ENCODE results near the gene CD226. TPM values are rescaled to one million over a fixed set of nuclear protein-coding genes. Genes with fewer than 3 reads are reported as not detected.

The CD226 gene
- total RNA-seq, 4 donors from 2014 or later = 0.49 to 2.4 (median 1.1) TPM

DNA sequence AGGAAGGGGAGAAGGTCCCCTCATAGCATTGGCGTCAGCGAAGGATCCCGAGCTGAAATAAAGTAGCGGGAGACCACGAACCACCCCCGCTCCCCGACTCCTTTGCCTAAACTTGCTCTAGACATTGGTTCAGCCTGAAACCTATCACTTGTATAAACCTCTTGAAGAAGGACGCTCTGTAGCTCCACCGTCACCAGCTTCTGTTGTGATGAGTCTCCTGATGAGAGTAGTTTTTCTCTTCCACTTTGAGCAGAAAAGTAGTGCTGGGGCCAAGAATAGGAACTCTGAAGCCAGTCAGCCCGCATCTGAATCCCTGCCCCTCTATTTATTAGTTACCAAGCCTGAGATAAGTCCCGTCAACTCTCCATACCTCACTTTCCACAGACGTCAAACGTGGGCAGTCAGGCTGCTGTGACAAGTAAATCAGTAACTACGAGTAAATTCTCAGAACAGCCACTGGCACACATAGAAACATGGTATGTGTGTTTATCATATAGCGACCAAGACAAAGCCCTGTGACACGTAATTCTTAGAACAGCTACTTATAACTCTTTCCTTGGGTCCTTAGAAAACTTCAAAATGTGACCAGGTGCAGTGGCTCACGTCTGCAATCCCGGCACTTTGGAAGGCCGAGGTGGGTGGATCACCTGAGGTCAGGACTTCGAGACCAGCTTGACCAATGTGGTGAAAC lies 61.7 kb downstream of the CD226 start:
- TF ChIP-seq, protein P1, sequence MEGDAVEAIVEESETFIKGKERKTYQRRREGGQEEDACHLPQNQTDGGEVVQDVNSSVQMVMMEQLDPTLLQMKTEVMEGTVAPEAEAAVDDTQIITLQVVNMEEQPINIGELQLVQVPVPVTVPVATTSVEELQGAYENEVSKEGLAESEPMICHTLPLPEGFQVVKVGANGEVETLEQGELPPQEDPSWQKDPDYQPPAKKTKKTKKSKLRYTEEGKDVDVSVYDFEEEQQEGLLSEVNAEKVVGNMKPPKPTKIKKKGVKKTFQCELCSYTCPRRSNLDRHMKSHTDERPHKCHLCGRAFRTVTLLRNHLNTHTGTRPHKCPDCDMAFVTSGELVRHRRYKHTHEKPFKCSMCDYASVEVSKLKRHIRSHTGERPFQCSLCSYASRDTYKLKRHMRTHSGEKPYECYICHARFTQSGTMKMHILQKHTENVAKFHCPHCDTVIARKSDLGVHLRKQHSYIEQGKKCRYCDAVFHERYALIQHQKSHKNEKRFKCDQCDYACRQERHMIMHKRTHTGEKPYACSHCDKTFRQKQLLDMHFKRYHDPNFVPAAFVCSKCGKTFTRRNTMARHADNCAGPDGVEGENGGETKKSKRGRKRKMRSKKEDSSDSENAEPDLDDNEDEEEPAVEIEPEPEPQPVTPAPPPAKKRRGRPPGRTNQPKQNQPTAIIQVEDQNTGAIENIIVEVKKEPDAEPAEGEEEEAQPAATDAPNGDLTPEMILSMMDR (IDR thresholded peaks at IDR 0.05; ENCODE audit: low read depth) = no peak

DNA sequence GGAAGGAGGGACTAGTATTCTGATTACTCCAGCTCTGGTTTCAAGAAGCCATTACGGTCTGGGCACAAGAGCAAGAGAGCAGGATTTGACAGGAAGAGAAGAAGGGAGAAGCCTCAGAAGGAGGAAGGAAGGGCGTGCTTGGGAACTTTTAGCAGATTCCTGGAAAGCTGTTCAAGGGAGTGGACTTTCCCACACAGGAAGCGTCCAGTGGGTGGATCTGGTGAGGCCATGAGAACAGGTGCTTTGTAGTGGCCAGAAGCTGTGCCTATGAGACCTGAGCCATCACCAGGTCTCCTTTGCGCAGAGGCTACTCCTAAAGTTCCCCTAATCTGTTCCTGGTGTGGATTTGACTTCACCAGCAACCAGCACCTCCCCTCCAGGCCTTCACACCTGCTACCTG lies 62.3 kb downstream of the CD226 start:
- TF ChIP-seq, protein P1 (IDR thresholded peaks at IDR 0.05; ENCODE audit: low read depth) = no peak

DNA sequence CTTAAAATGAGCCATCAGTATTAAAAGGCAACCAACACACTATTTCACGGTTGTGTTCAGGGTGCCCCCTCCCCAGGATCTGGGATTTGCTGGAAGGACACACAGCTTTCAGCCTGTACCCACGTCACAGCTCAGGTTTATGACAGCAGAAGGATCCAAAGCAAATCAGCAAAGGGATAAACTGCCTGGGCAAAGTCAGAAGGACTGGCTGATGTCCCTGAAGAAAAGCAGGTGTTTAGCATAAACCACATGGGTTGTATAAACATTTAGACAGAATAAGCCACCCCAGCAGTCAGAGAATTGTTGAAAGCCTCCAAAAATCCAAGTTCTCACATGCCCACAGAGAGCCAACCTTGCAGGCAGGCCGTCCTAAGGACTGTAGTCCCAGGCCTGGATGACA lies 63.9 kb downstream of the CD226 start:
- TF ChIP-seq, protein P1 (IDR thresholded peaks at IDR 0.05; ENCODE audit: low read depth) = no peak

DNA sequence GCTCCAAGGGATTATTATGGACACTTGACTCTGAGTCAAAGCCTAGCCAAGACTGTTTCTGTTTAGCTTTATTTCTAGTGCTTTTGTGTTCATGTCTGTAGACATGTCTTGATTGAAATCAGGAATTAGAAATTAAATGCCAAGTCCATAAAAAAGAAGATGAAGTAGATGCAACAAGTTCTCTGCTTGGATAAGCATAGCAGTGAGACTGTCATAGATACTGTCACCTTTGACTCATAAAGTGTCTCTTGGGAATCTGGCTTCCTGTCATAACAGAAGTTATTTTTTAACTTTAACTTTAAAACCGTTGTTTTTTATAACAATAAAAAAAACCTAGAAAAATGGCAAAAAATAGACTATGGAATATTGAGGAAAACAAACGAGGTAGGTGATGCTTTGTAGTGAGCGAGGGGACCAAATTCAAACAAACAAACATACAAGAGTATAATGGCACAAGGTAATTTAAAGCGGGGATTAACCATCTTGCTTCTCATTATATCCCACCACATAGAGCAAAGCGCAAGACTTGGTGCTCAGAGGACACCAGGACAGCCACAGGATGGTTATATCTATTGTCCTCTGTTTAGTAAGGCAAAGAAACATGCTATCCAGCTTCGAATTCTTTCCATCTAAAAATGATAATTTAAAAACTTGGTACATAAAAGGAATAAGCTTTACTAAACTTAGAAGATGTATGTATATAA lies 64.6 kb downstream of the CD226 start:
- TF ChIP-seq, protein P1 (IDR thresholded peaks at IDR 0.05; ENCODE audit: low read depth) = no peak

DNA sequence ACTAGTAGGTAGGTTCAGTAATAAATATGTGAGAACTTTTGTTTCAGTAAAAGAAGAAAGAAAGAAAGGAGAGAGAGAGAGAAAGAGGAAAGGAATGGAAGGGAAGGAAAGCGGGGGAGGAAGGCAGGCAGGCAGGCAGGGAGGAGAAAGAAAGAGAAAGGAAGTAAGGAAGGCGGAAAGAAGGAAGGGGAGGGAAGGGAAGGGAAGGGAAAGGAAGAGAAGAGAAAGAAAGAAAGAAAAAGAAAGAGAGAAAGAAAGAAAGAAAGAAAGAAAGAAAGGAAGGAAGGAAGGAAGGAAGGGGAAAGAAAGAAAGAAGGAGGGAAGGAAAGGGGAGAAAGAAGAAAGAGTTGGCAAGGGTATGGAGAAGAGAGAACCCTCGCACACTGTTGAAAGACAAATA lies 67.6 kb downstream of the CD226 start:
- TF ChIP-seq, protein P1 (IDR thresholded peaks at IDR 0.05; ENCODE audit: low read depth) = no peak

DNA sequence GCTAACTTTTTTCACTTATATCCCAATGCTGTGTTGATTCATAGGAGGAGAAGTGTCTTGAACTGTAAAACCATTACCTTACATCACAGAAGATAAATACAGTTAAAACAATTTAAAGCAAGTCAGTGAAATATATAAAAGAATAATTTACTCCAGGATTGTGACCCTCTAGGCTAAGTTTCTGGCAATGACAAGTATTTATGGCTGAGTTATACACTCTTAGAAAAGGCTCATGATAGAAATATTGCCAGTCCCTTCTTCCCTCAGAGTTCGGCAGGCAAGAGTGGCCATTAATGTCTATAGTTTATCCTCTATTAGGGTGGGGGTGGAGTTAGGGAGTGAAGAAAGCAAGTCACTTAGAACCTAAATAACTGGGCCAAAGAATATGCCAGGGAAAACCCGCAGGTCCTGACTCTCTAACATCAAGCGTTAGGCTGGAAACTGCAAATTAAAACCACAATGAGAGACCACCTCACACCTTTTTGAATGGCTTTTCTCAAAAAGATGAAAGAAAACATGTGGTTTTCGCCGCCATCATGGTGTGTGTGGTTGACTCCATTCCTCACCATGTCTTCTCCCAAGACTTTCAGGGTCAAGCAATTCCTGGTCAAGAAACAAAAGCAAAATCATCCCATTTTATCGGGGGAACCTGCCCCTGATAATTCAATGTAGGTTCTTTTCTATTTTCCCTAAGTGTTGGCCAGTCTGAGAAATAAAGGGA lies 69.3 kb downstream of the CD226 start:
- TF ChIP-seq, protein P1 (IDR thresholded peaks at IDR 0.05; ENCODE audit: low read depth) = no peak

DNA sequence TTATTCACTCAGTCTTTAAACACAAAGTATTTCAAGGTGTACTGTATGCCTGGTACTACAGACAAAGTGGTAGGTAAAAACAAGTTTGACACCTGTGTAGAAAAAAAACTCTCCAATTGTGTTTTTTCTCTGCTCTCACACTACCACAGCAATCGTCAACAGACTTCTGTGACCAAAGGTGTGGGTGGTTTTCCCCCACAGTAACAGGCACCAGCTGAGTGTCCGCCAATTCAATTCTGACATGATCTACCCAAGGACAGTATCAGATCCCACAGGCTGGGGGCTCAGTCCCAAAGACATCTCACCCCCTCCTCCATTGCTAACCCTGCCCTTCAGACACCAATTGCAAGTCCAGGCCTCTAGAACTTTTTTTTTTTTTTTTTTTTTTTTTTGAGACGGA lies 71.2 kb downstream of the CD226 start:
- TF ChIP-seq, protein P1 (IDR thresholded peaks at IDR 0.05; ENCODE audit: low read depth) = no peak
